Right lobe of liver (tissue), 6 donors: Measurements from ENCODE around the gene EPS8. TPM values are rescaled to one million over a fixed set of nuclear protein-coding genes. Genes with fewer than 3 reads are reported as not detected.
A peak's percentile ranks its signal among the peaks of the same experiment; 100 is the strongest.

ENCODE experiments used
- ATAC-seq, 4 donors: fragments of 200-7000 bp; cut with Tn5 transposase; one replicate each; pipeline ENCODE4 v1.9.1; 2020; ENCODE audit warnings: mild to moderate bottlenecking in 4 of 4, moderate library complexity in 4 of 4
- DNase-seq, 3 donors: peaks; one replicate each; pipeline ENCODE4 v3.0.0-alpha.2; 2020
- H3K27ac ChIP-seq, 3 donors: fragments of 200-600 bp; one replicate each; pipeline ENCODE4 v1.8.0; 2022
- H3K27me3 ChIP-seq, 2 donors: fragments of 200-600 bp; one replicate each; pipeline ENCODE4 v1.8.0; 2022
- H3K36me3 ChIP-seq, 4 donors: fragments of 200-600 bp; sonication (generic) in 1 of 4; one replicate each; pipeline versions ENCODE4 v1.5.1 to v1.8.0; 2017 to 2022; ENCODE audit warnings: control low read depth in 1 of 4
- H3K4me1 ChIP-seq, 4 donors: fragments of 200-600 bp; sonication (generic) in 1 of 4; one replicate each; pipeline versions ENCODE4 v1.5.1 to v1.8.0; 2017 to 2022; ENCODE audit warnings: control low read depth in 1 of 4
- H3K4me3 ChIP-seq, 3 donors: fragments of 200-600 bp; one replicate each; pipeline ENCODE4 v1.8.0; 2022
- H3K9me3 ChIP-seq, 4 donors: fragments of 200-600 bp; sonication (generic) in 1 of 4; one replicate each; pipeline versions ENCODE4 v1.5.1 to v1.8.0; 2017 to 2022; ENCODE audit warnings: control low read depth in 1 of 4
- CTCF ChIP-seq, 4 donors: fragments of 200-600 bp in 3 of 4; fragments of 450-650 bp in 1 of 4; IDR thresholded peaks; one replicate each; pipeline versions ENCODE4 v1.5.1 to v1.8.0; 2016 to 2022; ENCODE audit warnings: antibody characterized with exemption in 4 of 4, mild to moderate bottlenecking in 2 of 4
- POLR2A ChIP-seq: fragments of 450-650 bp; IDR thresholded peaks from one replicate; pipeline ENCODE4 v1.6.1; 2017; ENCODE audit warnings: antibody characterized with exemption, mild to moderate bottlenecking
- WGBS: methylation state at CpG from one replicate; pipeline ENCODE4 v1.1.6; 2018; ENCODE audit warnings: low coverage, low lambda C conversion rate; ENCODE audit not compliant: insufficient coverage; ENCODE audit errors: missing lambda C conversion rate; 5-methylcytosine and 5-hydroxymethylcytosine counted together
- intact Hi-C, 2 donors: fragments of 100-400 bp; cut with DNase I; formaldehyde crosslinking; loops; one replicate each; pipeline versions ENCODE4 v1.11.2 to v1.14.1; 2022
- total RNA-seq, 6 experiments: library from RNA; depleted of rRNA in 2 of 6; stranded (reverse); fragments of >200 nt in 2 of 6; fragmentation: NEBNext Ultra II Directional in 3 of 6; extraction: Animal tissue kit (Norgen Biotek cat#: 25700) in 3 of 6; gene quantifications; one replicate each; pipeline versions ENCODE4 v1.1.0 to v1.2.4, GENCODE V29; 2016 to 2023
- donor health status: DM: no; HTN: yes; CAD: no.
- donor health status: DM: no; HTN: no; CAD: no.
- donor health status: DM: no; HTN: no; CAD: no.
- donor health status: DM: no; HTN: yes; CAD: no.
- donor health status: DM: no; HTN: yes; CAD: no.

Gene EPS8
- total RNA-seq, 6 experiments from 2014 or later: 21.3 to 44.8 (median 28.2) TPM

DNA sequence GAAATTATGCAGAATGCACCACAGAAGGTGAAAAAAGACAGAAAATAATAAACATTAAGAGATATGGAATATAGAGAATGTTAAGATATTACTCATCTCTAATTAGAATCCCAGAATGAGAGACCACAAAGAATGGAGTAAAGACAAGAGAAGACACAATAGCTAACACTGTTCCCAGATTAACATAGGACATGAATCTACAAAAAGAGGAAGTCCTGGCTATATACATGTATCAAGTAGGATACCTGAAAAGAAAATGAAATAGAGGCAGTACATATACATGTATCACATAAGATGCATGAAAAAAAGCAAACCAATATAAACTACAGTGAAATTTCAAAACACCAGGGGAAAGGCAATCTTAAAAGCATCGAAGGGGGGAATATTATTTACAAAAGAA, 5.6 kb upstream of the EPS8 start:
- no peak overlapping the region for H3K4me3 ChIP-seq
- DNase-seq (no peak), ATAC-seq (no peak)
- H3K27me3 ChIP-seq: no peaks in the 10 kb centered on the region
- peaks cover 0 to 24% (median 1%) of the 10 kb centered on the region in 4 donors for H3K4me1 ChIP-seq
- no peak overlapping the region for H3K27ac ChIP-seq
- no peaks in the 10 kb centered on the region for H3K9me3 ChIP-seq
- WGBS: 33% methylated on average over 1 of the region's 1 CpG
- TF ChIP-seq CTCF (IDR thresholded peaks at IDR 0.05) (no peak), POLR2A (no peak)
- intact Hi-C loops: no loop called here
- H3K36me3 ChIP-seq: no peaks in the 10 kb centered on the region

DNA sequence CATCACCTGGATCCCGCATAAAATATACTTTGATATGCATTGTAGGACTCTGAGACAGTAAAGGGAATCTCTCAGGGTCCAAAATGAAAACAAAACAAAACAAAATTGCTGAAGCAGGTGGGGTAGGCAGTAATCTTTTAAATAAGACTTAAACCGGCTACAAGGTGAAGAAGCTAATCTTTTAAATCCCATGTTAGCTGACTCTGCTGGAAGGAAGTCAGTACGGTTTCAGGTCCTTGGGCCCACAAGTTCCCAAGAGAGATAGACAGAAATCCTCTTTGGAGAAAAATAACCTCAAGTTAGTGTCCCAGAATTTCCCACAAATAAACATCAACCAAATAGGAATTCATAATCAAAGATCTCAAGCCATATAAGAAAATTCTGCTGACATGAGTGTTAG, 5.0 kb upstream of the EPS8 start:
- ATAC-seq (no peak), DNase-seq (no peak)
- WGBS: 88% methylated on average over 3 of the region's 3 CpGs
- TF ChIP-seq CTCF (IDR thresholded peaks at IDR 0.05) (no peak), POLR2A (no peak)
- Histone ChIP-seq H3K27me3 (no peaks in the 10 kb centered on the region), H3K9me3 (no peaks in the 10 kb centered on the region), H3K4me3 (no peak overlapping the region), H3K4me1 (peaks cover 0 to 24% (median 1%) of the 10 kb centered on the region in 4 donors), H3K27ac (no peak overlapping the region), H3K36me3 (no peaks in the 10 kb centered on the region)
- intact Hi-C loops: no loop called here

- 1% methylated on average over 23 of the region's 64 CpGs for WGBS
- Histone ChIP-seq H3K36me3 (no peaks in the 10 kb centered on the region), H3K4me1 (peaks cover 0 to 9% (median 0%) of the 10 kb centered on the region in 4 donors), H3K27me3 (no peaks in the 10 kb centered on the region), H3K4me3 (peak overlapping the region; percentile 78 to 86 (median 86)), H3K27ac (peak overlapping the region; percentile 90 to 95 (median 95)), H3K9me3 (no peaks in the 10 kb centered on the region)
- intact Hi-C loops: no loop called here
- DNase-seq (peak; percentile 61 to 71 (median 71)), ATAC-seq (peak; percentile 46 to 62 (median 54))
- TF ChIP-seq POLR2A (no peak), CTCF (IDR thresholded peaks at IDR 0.05) (no peak)
Observed at GRCh38 chr12:15788233-15789219, 662 bp downstream of the EPS8 start.

DNA sequence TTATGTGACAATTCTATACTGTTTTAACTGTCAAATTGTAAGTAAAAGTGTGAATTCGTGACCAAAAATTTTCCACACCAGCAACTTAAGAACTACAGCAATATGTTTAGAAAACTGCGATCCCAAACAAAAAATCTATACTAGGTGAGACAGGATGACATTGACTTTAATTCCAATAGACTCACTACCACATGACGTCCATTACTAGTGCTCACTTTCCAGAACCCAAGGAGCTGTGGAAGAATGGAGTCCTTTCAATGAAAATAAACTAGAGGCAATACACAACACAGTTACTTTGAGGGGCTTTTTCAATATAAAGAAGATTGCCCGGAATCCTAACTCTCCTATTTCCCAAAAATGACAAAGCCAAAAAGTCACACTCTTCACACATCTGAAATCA, 1.4 kb downstream of the EPS8 start:
- intact Hi-C loops: no loop called here
- no peaks in the 10 kb centered on the region for H3K9me3 ChIP-seq
- no peaks in the 10 kb centered on the region for H3K36me3 ChIP-seq
- no peak for TF ChIP-seq POLR2A
- TF ChIP-seq CTCF (IDR thresholded peaks at IDR 0.05): no peak
- H3K27me3 ChIP-seq: no peaks in the 10 kb centered on the region
- peak overlapping the region; percentile 78 to 86 (median 86) for H3K4me3 ChIP-seq
- H3K4me1 ChIP-seq: peaks cover 0 to 9% (median 0%) of the 10 kb centered on the region in 4 donors
- ATAC-seq (no peak), DNase-seq (no peak)
- peak overlapping the region; percentile 90 to 95 (median 95) for H3K27ac ChIP-seq
- 29% methylated on average over 4 of the region's 4 CpGs for WGBS
